Immature natural killer cell (primary cell): ENCODE results near the gene TMEM63C. TPM values are rescaled to one million over a fixed set of nuclear protein-coding genes. Genes with fewer than 3 reads are reported as not detected.

Experiments used
- DNase-seq, 3 donors: peaks; one replicate each; pipeline ENCODE4 v3.0.0; 2022; ENCODE audit warnings: mixed read lengths in 1 of 3
- H3K27ac Mint-ChIP-seq, 6 donors: one replicate each; pipeline ENCODE4 v1.8.0; 2020; ENCODE audit warnings: mixed read lengths in 6 of 6, mild to moderate bottlenecking in 5 of 6, inconsistent platforms in 4 of 6, moderate library complexity in 3 of 6
- H3K27me3 Mint-ChIP-seq, 3 donors: one replicate each; pipeline ENCODE4 v1.8.0; 2020 to 2021; ENCODE audit warnings: low read depth in 3 of 3, mild to moderate bottlenecking in 3 of 3, mixed read lengths in 3 of 3, moderate library complexity in 3 of 3, inconsistent platforms in 1 of 3
- H3K36me3 Mint-ChIP-seq, 3 donors: one replicate each; pipeline ENCODE4 v1.8.0; 2020; ENCODE audit warnings: mixed read lengths in 3 of 3, inconsistent platforms in 2 of 3, mild to moderate bottlenecking in 2 of 3
- H3K4me1 Mint-ChIP-seq, 2 donors: one replicate each; pipeline ENCODE4 v1.8.0; 2020; ENCODE audit warnings: inconsistent platforms in 2 of 2, mild to moderate bottlenecking in 2 of 2, mixed read lengths in 2 of 2, moderate library complexity in 1 of 2
- H3K4me3 Mint-ChIP-seq, 5 donors: one replicate each; pipeline ENCODE4 v1.8.0; 2020; ENCODE audit warnings: mild to moderate bottlenecking in 5 of 5, mixed read lengths in 5 of 5, inconsistent platforms in 3 of 5, moderate library complexity in 3 of 5
- H3K9me3 Mint-ChIP-seq, 6 donors: one replicate each; pipeline ENCODE4 v1.8.0; 2020; ENCODE audit warnings: mild to moderate bottlenecking in 6 of 6, mixed read lengths in 6 of 6, inconsistent platforms in 4 of 6, moderate library complexity in 3 of 6
- polyA plus RNA-seq, 3 donors: library from polyadenylated mRNA; unstranded; fragments of 300-500 nt; fragmentation: Illumina TruSeq; gene quantifications; one replicate each; pipeline ENCODE4 v1.2.3, GENCODE V29; 2021

The TMEM63C gene
- polyA plus RNA-seq, 3 donors from 2014 or later, result 0.03 to 0.64 TPM; not detected in 1

DNA sequence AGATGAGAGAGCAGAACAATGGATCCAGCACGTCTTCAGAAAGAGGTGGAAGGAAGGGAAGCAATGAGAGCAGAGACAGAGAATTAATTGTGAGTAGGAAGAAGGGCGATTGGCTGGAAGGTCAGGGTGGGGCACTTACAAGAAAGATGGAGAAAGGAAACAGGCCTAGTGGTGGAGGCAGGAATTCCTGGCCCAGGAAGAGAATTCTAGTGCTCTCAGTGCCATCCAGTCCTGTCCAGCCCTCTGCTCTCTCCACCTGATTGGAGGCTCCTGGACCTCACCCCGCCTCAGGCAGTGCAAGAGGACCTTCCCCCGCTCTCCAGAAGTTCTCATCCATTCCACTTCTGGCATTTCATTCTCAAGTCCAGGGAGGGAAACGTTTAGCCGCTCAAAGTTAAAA, 46.5 kb downstream of the TMEM63C start:
- Mint-ChIP-seq H3K36me3 (no peaks in the 10 kb centered on the region), H3K4me3 (no peak overlapping the region), H3K27me3 (peaks cover 3 to 10% (median 3%) of the 10 kb centered on the region in 3 donors), H3K9me3 (no peaks in the 10 kb centered on the region), H3K27ac (no peak overlapping the region), H3K4me1 (no peaks in the 10 kb centered on the region)
- no peak for DNase-seq

DNA sequence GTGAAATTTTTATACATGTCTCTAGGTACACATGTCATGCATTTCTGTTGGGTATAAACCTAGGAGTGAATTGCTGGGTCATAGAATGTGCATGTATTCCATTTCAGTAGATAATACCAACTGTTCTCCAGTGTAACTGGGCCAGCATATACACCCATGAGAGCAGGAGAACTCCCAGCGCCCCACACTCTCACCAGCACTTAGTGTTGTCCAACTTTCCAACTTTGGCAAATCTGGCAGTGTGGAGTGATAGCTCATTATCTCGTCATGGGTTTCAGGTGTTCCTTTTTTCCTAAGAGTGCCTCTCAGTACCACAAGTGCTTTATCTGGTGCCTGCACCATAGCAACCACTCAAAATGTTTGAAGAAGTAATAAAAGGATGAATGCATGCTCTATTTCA, 49.3 kb downstream of the TMEM63C start:
- Mint-ChIP-seq H3K36me3 (no peaks in the 10 kb centered on the region), H3K27ac (no peak overlapping the region), H3K4me1 (no peaks in the 10 kb centered on the region)

DNA sequence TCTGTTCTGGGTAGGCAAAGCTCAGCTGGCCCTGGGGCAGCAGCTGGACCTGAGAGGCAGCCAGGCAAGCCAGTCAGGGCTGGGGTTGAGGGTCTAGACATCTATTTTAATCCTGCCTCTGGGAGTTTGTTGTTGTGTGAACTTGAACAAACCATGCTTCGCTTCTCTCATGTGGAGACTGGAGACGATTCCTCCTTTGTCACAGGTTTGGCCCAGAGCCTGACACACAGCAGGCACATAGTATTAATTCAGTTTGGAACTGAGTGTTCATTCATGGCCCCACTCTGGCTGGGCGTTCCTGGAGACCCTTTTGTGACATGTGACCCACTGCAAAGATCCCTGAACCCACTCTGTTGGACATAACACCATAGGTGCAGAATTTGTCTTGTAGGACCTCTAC, 50.1 kb downstream of the TMEM63C start:
- H3K27me3 Mint-ChIP-seq, result peaks cover 3 to 5% (median 3%) of the 10 kb centered on the region in 3 donors
- no peaks in the 10 kb centered on the region for H3K9me3 Mint-ChIP-seq
- H3K27ac Mint-ChIP-seq, result no peak overlapping the region
- no peak overlapping the region for H3K4me3 Mint-ChIP-seq
- no peaks in the 10 kb centered on the region for H3K36me3 Mint-ChIP-seq
- no peak for DNase-seq
- no peaks in the 10 kb centered on the region for H3K4me1 Mint-ChIP-seq

More for the DNA sequence above, 49.3 kb downstream of the TMEM63C start:
- H3K9me3 Mint-ChIP-seq, result no peaks in the 10 kb centered on the region
- H3K27me3 Mint-ChIP-seq, result peaks cover 3 to 5% (median 3%) of the 10 kb centered on the region in 3 donors
- no peak for DNase-seq
- H3K4me3 Mint-ChIP-seq, result no peak overlapping the region

DNA sequence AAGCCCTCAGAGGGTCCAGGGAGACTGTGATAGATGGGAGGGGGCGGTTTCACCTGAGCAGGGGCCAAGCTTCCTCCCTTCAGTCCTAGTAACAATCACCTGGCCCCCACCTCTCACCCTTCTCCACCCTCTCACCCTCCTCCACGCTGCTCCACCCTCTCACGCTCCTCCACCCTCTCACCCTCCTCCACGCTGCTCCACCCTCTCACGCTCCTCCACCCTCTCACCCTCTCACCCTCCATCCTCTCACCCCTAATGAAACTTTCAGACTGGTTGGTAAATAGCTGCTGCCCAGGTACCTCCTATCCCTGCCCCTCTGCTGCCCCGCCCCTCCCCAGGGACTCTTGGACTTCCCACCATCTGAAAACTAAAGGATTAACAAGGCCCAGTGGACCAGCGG, 55.2 kb downstream of the TMEM63C start:
- Mint-ChIP-seq H3K27me3 (peaks cover 0 to 3% (median 1%) of the 10 kb centered on the region in 3 donors), H3K27ac (no peak overlapping the region), H3K4me3 (no peak overlapping the region), H3K4me1 (no peaks in the 10 kb centered on the region), H3K9me3 (no peaks in the 10 kb centered on the region), H3K36me3 (no peaks in the 10 kb centered on the region)
- no peak for DNase-seq

DNA sequence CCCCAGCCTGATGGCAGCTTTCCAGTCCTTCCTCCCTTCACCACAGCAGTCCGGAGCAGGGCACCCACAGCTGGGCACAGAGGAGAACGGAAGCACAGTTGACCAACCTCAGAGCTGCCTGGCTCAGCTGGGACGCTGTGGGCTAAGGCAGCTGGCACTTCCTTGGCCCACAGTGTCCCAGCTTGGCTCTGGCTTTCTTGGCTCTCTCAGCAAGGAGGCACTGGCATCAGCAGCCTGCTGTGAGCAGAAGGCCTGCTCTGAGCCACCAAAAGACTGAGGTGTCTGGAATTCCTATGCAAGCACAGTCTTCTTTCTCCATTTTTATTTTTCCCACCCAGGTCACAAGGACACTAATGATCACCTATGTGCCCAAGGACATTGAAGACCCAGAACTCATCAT, 56.8 kb downstream of the TMEM63C start:
- H3K36me3 Mint-ChIP-seq, result no peaks in the 10 kb centered on the region

DNA sequence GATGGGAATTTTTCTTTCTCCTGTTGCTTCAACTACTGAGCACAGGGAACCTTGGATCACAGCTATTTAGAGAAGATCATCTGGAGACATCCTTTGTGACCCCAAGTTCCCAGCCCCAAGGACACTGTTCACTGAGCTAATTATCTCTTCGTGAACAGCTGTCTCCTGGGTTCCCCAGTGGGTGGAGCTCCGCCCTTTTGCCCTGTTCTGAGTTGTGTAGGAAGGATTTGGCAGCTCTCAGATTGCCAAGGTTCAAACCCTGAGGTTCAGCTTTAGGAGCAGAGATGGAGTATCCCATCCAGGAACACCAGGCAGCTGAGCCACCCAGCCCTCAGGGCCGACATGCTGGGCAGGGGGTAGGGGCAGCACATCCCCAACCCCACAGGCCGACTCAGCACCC, 57.4 kb downstream of the TMEM63C start:
- peaks cover 0 to 2% (median 1%) of the 10 kb centered on the region in 3 donors for H3K27me3 Mint-ChIP-seq
- no peak overlapping the region for H3K27ac Mint-ChIP-seq
- DNase-seq, result no peak
- no peaks in the 10 kb centered on the region for H3K4me1 Mint-ChIP-seq
- no peaks in the 10 kb centered on the region for H3K9me3 Mint-ChIP-seq
- H3K36me3 Mint-ChIP-seq, result no peaks in the 10 kb centered on the region
- H3K4me3 Mint-ChIP-seq, result no peak overlapping the region

More for the DNA sequence above, 56.8 kb downstream of the TMEM63C start:
- H3K27me3 Mint-ChIP-seq, result peaks cover 0 to 2% (median 1%) of the 10 kb centered on the region in 3 donors
- no peaks in the 10 kb centered on the region for H3K9me3 Mint-ChIP-seq
- no peaks in the 10 kb centered on the region for H3K4me1 Mint-ChIP-seq
- H3K27ac Mint-ChIP-seq, result no peak overlapping the region
- H3K4me3 Mint-ChIP-seq, result no peak overlapping the region
- DNase-seq, result no peak

DNA sequence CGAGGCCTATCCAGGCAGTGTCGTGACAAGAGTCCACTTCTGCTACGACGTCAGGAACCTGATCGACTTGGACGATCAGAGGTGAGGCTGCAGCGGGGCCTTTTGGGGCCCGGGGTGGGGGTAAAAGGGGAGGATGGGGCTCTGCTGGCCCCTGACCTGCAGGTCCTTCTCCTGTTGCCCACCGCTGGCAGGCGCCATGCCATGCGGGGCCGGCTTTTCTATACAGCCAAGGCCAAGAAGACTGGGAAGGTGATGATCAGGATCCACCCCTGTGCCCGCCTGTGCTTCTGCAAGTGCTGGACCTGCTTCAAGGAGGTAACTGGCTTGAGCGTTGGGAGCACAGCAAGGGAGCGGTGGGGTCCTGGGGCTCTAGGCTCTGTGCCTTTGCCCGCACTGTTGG, 57.8 kb downstream of the TMEM63C start:
- no peak overlapping the region for H3K27ac Mint-ChIP-seq
- no peaks in the 10 kb centered on the region for H3K4me1 Mint-ChIP-seq
- H3K4me3 Mint-ChIP-seq, result no peak overlapping the region
- DNase-seq, result no peak
- H3K36me3 Mint-ChIP-seq, result no peaks in the 10 kb centered on the region
- H3K27me3 Mint-ChIP-seq, result peaks cover 0 to 2% (median 1%) of the 10 kb centered on the region in 3 donors
- H3K9me3 Mint-ChIP-seq, result no peaks in the 10 kb centered on the region

DNA sequence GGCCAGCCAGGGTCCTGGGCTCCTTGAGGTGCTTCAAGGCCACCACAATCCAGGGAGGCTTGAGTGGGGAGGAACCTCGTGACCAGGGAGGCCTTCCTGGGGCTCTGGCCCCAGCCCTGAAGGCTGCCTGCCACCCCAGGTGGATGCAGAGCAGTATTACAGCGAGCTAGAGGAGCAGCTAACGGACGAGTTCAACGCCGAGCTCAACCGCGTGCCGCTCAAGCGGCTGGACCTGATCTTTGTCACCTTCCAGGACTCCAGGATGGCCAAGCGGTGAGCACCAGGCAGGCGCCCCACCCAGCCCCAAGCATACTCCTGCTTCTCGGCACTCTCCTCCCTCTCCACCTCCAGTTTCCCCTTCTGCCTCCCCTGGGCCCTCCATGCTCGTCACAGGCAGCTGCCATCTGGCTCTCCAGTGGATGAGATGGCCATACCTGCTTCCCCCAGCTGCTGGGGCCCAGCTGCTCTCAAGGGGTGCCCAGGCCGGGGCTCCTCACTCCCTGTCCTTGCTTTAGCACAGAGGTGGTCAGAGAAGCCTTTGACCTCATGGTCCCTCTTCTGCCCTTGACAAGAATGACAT, 58.8 kb downstream of the TMEM63C start:
- no peaks in the 10 kb centered on the region for H3K4me1 Mint-ChIP-seq
- H3K27me3 Mint-ChIP-seq, result peaks cover 0 to 2% (median 1%) of the 10 kb centered on the region in 3 donors
- H3K27ac Mint-ChIP-seq, result no peak overlapping the region
- no peak overlapping the region for H3K4me3 Mint-ChIP-seq
- no peak for DNase-seq
- H3K36me3 Mint-ChIP-seq, result no peaks in the 10 kb centered on the region
- no peaks in the 10 kb centered on the region for H3K9me3 Mint-ChIP-seq

DNA sequence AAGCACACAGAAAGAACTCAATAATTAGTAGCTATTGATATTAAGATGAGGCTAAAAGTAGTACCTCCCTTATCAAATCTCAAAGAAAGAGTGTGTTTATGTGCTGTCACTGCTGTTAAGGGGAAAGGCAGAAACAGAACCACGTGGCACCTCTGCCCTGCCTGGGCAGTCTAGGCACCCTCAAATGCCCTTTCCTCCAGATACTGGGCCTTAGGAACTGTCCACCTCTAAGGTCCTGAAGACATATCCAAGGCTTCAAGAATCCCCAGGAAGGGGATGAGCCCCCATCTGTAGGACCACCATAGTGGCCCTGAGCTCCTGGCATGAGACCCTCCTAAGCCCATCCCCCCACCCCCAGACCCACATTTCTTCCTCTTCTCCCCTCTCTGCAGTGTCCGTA, 60.4 kb downstream of the TMEM63C start:
- H3K9me3 Mint-ChIP-seq, result no peaks in the 10 kb centered on the region
- DNase-seq, result no peak
- no peaks in the 10 kb centered on the region for H3K4me1 Mint-ChIP-seq
- H3K4me3 Mint-ChIP-seq, result no peak overlapping the region
- H3K36me3 Mint-ChIP-seq, result no peaks in the 10 kb centered on the region
- H3K27ac Mint-ChIP-seq, result no peak overlapping the region
- H3K27me3 Mint-ChIP-seq, result peaks cover 0 to 2% (median 1%) of the 10 kb centered on the region in 3 donors

DNA sequence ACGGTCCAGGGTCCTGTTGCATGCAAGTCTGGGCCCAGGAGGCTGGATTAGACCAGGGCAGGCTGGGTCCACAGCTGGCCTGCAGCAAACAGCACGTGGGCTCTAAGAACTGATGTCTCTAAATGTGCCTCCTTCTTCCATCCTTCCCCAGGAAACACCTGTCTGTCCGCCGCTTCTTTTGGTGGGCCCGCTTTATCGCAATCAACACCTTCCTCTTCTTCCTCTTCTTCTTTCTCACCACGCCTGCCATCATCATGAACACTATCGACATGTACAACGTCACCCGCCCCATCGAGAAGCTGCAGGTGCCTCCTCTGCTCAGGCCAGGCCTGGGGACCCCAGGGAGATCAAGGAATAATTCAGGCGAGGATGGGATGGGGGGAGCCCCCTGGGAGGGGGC, 61.2 kb downstream of the TMEM63C start:
- Mint-ChIP-seq H3K27ac (no peak overlapping the region), H3K4me3 (no peak overlapping the region), H3K36me3 (no peaks in the 10 kb centered on the region), H3K9me3 (no peaks in the 10 kb centered on the region), H3K4me1 (no peaks in the 10 kb centered on the region), H3K27me3 (peaks cover 0 to 1% (median 0%) of the 10 kb centered on the region in 3 donors)
- DNase-seq, result no peak

DNA sequence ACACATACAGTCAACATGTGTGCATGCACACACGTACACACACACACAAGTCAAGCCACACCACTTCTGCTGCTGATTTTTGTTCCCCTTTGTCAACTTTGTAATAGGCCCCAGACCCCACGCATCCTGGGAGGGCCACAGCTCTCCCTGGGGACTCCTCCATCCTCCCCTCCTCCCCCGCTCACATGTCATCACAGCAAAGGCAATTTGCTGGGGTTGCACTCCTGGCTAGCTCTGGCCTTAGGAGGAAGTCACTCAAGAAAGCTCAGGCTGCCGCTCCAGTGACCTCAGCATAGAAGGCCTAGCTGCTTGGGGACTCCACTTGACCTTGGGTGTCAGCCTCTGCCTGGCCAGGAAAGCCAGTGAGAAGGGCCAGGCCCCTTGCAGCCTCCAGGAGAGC, 62.3 kb downstream of the TMEM63C start:
- Mint-ChIP-seq H3K27me3 (peaks cover 0 to 1% (median 0%) of the 10 kb centered on the region in 3 donors), H3K36me3 (no peaks in the 10 kb centered on the region), H3K4me3 (no peak overlapping the region), H3K27ac (no peak overlapping the region), H3K9me3 (no peaks in the 10 kb centered on the region), H3K4me1 (no peaks in the 10 kb centered on the region)
- no peak for DNase-seq

DNA sequence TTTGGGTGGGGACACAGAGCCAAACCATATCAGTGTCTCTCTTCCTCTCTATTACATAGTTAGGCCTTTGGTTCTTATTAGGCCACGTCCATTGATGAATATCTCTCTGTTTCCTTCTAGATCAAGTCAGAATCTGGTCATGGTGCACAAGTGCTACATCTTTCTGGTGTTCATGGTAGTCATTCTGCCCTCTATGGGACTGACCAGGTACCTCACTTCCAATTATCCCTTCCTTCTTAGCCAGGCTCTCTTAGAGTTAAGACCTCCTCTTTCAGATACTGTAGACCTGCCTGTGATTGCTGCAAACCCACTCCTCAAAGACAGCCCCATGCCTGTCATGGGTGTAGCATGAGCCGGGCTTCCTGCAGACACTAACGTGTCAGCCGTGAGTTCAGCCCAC, 64.2 kb downstream of the TMEM63C start:
- H3K4me3 Mint-ChIP-seq, result no peak overlapping the region

DNA sequence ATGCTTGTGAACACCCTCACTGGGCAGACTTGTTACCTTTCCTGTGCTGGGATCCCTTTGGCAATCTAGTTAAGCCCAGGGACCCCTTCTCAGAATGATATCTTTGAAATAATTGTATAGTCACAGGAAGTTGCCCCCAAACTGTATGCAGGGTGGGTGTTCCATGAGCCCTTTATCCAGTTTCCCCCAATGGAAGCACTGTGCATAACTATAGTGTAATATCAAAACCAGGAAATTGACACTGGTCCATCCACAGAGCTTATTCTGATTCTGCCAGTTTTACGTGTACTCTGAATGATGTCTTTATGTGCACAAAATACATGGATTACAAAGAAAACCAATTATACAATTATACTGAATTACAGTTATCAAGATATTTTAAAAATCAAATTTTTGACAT, 65.2 kb downstream of the TMEM63C start:
- DNase-seq, result no peak
- H3K4me3 Mint-ChIP-seq, result no peak overlapping the region
- H3K27me3 Mint-ChIP-seq, result peaks cover 0 to 1% (median 0%) of the 10 kb centered on the region in 3 donors
- no peaks in the 10 kb centered on the region for H3K4me1 Mint-ChIP-seq
- no peaks in the 10 kb centered on the region for H3K36me3 Mint-ChIP-seq
- H3K9me3 Mint-ChIP-seq, result no peaks in the 10 kb centered on the region
- H3K27ac Mint-ChIP-seq, result no peak overlapping the region

More for the DNA sequence above, 64.2 kb downstream of the TMEM63C start:
- Mint-ChIP-seq H3K9me3 (no peaks in the 10 kb centered on the region), H3K4me1 (no peaks in the 10 kb centered on the region), H3K36me3 (no peaks in the 10 kb centered on the region), H3K27ac (no peak overlapping the region), H3K27me3 (peaks cover 0 to 1% (median 0%) of the 10 kb centered on the region in 3 donors)
- no peak for DNase-seq

DNA sequence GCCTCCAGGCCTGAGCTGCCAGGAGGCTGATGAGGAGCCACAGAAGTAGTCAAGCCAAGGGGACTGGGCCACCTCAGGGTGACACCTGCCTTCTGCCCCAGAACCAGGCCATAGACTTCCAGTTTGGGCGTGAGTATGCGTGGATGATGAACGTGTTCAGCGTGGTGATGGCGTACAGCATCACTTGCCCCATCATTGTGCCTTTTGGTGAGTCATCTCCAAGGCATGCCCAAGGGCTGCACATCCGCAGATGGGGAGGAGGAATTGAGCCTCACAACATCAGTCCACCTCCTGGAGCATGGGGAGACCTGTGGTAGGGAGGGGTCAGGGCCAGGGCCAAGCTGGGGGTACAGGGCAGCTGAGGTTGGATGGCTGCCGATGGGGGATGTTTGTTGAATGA, 67.1 kb downstream of the TMEM63C start:
- H3K36me3 Mint-ChIP-seq, result no peaks in the 10 kb centered on the region
- H3K4me1 Mint-ChIP-seq, result no peaks in the 10 kb centered on the region

DNA sequence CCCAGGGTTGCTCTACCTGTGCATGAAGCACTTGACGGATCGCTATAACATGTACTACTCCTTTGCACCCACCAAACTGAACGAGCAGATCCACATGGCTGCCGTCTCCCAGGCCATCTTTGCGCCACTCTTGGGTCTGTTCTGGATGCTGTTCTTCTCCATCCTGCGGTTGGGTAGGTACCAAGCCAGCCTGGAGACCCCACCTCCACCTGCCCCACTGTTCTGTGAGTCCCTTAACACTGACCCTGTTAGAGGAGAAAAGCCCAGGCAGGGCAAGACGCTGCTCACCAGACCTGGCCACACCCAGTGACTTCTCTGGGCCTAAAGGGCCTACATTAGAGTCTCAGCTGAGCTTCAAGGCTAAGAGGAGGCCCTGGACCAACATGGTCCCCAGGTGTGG, 67.7 kb downstream of the TMEM63C start:
- Mint-ChIP-seq H3K36me3 (no peaks in the 10 kb centered on the region), H3K4me1 (no peaks in the 10 kb centered on the region), H3K27ac (no peak overlapping the region), H3K9me3 (no peaks in the 10 kb centered on the region), H3K4me3 (no peak overlapping the region), H3K27me3 (peaks cover 0 to 3% (median 0%) of the 10 kb centered on the region in 3 donors)
- DNase-seq, result no peak

More for the DNA sequence above, 67.1 kb downstream of the TMEM63C start:
- Mint-ChIP-seq H3K27ac (no peak overlapping the region), H3K27me3 (no peaks in the 10 kb centered on the region), H3K9me3 (no peaks in the 10 kb centered on the region), H3K4me3 (no peak overlapping the region)
- DNase-seq, result no peak
